HEK293 (cell line): ENCODE measurements around the gene NFIB.
A peak's percentile ranks its signal among the peaks of the same experiment; 100 is the strongest.

Experiments
- CTCF ChIA-PET: fragments of 350-600 bp; formaldehyde crosslinking; extraction: SDS; loops from one replicate; lab custom pipeline; 2021; ENCODE audit warnings: antibody characterized with exemption; lab: Yijun Ruan, JAX
- POLR2A ChIA-PET: fragments of 300-600 bp; formaldehyde crosslinking; extraction: SDS; loops from one replicate; lab custom pipeline; 2020; ENCODE audit warnings: antibody characterized with exemption, inconsistent platforms; lab: Yijun Ruan, JAX
- H3K27ac ChIP-seq: fragments of 200-500 bp; sonication (Bioruptor generic); 2 replicates; pipeline ENCODE4 v1.5.1; 2014; ENCODE audit warnings: low read depth, low read length, control low read depth, inconsistent platforms; ENCODE audit errors: extremely low read depth
- H3K36me3 ChIP-seq, 2 experiments: fragments of 200-500 bp in 1 of 2; sonication (Bioruptor generic) in 1 of 2; 1 replicate in 1 of 2; 2 replicates in 1 of 2; pipeline ENCODE4 v1.5.1; 2014 to 2017; ENCODE audit warnings: inconsistent platforms in 2 of 2, low read length in 2 of 2; ENCODE audit not compliant: control insufficient read depth in 2 of 2, insufficient read depth in 1 of 2
- H3K4me1 ChIP-seq: fragments of 200-500 bp; sonication (Bioruptor generic); 2 replicates; pipeline ENCODE4 v1.5.1; 2014; ENCODE audit warnings: mild to moderate bottlenecking, low read length, inconsistent platforms; ENCODE audit not compliant: control insufficient read depth, insufficient read depth
- H3K4me3 ChIP-seq: 2 replicates; pipeline ENCODE4 v1.5.1; 2011; ENCODE audit warnings: low read depth, mild to moderate bottlenecking, control low read depth, low read length, moderate library complexity
- H3K9me3 ChIP-seq: fragments of 200-500 bp; sonication (Bioruptor generic); 2 replicates; pipeline ENCODE4 v1.5.1; 2014; ENCODE audit warnings: low read depth, low read length, inconsistent platforms; ENCODE audit not compliant: control insufficient read depth, insufficient read depth
- SP7 ChIP-seq: fragments of 450-650 bp; formaldehyde crosslinking; IDR thresholded peaks from 2 replicates; pipeline ENCODE4 v1.5.1; 2016; ENCODE audit warnings: missing biosample characterization, missing genetic modification characterization
- ZBTB20 ChIP-seq: fragments of 450-650 bp; formaldehyde crosslinking; IDR thresholded peaks from 2 replicates; pipeline ENCODE4 v1.5.1; 2016; ENCODE audit warnings: missing biosample characterization, missing genetic modification characterization
- ZNF112 ChIP-seq: fragments of 450-650 bp; formaldehyde crosslinking; IDR thresholded peaks from 2 replicates; pipeline ENCODE4 v1.5.0; 2017; ENCODE audit warnings: missing biosample characterization, missing genetic modification characterization
- ZNF239 ChIP-seq: fragments of 450-650 bp; formaldehyde crosslinking; IDR thresholded peaks from 2 replicates; pipeline ENCODE4 v1.5.1; 2016; ENCODE audit warnings: missing biosample characterization, missing genetic modification characterization
- ZNF341 ChIP-seq: fragments of 450-650 bp; formaldehyde crosslinking; IDR thresholded peaks from 2 replicates; pipeline ENCODE4; 2016; ENCODE audit warnings: low read depth, missing biosample characterization, missing genetic modification characterization
- ZNF510 ChIP-seq: fragments of 450-650 bp; formaldehyde crosslinking; IDR thresholded peaks from 2 replicates; pipeline ENCODE4 v1.5.1; 2018; ENCODE audit warnings: mild to moderate bottlenecking, missing genetic modification characterization, missing biosample characterization; ENCODE audit not compliant: insufficient replicate concordance
- ZNF610 ChIP-seq: fragments of 450-650 bp; formaldehyde crosslinking; IDR thresholded peaks from 2 replicates; pipeline ENCODE4 v1.5.1; 2016; ENCODE audit warnings: missing biosample characterization, missing genetic modification characterization, borderline replicate concordance
- ZNF677 ChIP-seq: fragments of 450-650 bp; IDR thresholded peaks from 2 replicates; pipeline ENCODE4 v1.5.0; 2018; ENCODE audit warnings: missing biosample characterization, mild to moderate bottlenecking, missing genetic modification characterization, moderate library complexity
- TF ChIP-seq, protein P1 (sequence below): fragments of 450-650 bp; formaldehyde crosslinking; IDR thresholded peaks from 2 replicates; pipeline ENCODE4 v1.5.1; 2016; ENCODE audit warnings: missing biosample characterization, missing genetic modification characterization
- TF ChIP-seq, protein P2 (sequence below): fragments of 450-650 bp; formaldehyde crosslinking; IDR thresholded peaks from 2 replicates; pipeline ENCODE4 v1.5.1; 2016; ENCODE audit warnings: missing biosample characterization, missing genetic modification characterization
- TF ChIP-seq, protein P3 (sequence below): fragments of 450-650 bp; formaldehyde crosslinking; IDR thresholded peaks from 2 replicates; pipeline ENCODE4 v1.5.1; 2017; ENCODE audit warnings: missing biosample characterization, missing genetic modification characterization
- TF ChIP-seq, protein P4 (sequence below): fragments of 450-650 bp; formaldehyde crosslinking; IDR thresholded peaks from 2 replicates; pipeline ENCODE4 v1.5.1; 2017; ENCODE audit warnings: missing biosample characterization, missing genetic modification characterization
- TF ChIP-seq, protein P5 (sequence below): fragments of 450-650 bp; formaldehyde crosslinking; IDR thresholded peaks from 2 replicates; pipeline ENCODE4 v1.5.1; 2016; ENCODE audit warnings: missing biosample characterization, missing genetic modification characterization
- TF ChIP-seq, protein P6 (sequence below): fragments of 450-650 bp; formaldehyde crosslinking; IDR thresholded peaks from 2 replicates; pipeline ENCODE4 v1.5.1; 2016; ENCODE audit warnings: missing biosample characterization, missing genetic modification characterization
- TF ChIP-seq, protein P7 (sequence below): fragments of 450-650 bp; formaldehyde crosslinking; IDR thresholded peaks from 2 replicates; pipeline ENCODE4 v1.5.1; 2017; ENCODE audit warnings: missing biosample characterization, missing genetic modification characterization

Gene NFIB

DNA sequence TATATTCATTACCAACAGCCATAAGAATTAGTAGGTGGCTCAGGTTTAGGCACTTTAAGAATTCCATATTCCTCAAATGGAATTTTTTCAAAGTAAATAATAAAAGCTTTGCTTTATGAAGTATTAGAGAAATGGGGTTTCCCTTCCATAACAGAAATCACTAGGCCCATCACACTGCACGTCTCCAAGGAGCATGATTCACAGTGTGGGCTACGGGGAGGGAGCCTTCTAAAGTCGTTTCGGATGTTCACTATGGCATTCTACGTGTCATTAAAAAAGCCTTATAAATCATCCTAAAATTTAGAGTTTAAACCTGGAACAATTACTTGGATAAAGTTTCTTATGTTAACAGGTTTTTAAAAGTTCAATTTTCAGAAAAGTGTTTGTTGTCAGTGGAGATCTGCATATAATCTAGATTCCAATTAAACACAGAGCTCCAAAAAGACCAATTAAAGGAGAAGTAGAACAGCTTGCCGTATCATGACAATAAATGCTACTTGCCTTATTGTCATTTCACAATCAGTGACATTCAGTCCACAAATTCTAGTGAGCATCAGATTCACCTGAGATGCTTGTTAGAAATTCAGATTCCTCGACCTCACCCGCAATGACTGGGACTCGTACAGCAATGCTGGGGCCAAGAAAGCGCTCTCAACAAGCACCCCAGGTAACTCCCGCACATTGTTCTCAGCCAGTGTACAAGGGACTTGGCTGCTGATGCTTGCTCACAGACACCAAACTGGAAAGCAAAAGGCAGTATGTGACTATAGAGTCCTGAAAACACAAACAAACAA, 115.7 kb downstream of the NFIB start:
- H3K27ac ChIP-seq: no peak overlapping the region
- H3K36me3 ChIP-seq: no peaks in the 10 kb centered on the region
- POLR2A ChIA-PET: no interaction called here
- H3K9me3 ChIP-seq: no peaks in the 10 kb centered on the region
- TF ChIP-seq ZNF341 (tag by site-specific recombination): no peak
- TF ChIP-seq, protein P1, sequence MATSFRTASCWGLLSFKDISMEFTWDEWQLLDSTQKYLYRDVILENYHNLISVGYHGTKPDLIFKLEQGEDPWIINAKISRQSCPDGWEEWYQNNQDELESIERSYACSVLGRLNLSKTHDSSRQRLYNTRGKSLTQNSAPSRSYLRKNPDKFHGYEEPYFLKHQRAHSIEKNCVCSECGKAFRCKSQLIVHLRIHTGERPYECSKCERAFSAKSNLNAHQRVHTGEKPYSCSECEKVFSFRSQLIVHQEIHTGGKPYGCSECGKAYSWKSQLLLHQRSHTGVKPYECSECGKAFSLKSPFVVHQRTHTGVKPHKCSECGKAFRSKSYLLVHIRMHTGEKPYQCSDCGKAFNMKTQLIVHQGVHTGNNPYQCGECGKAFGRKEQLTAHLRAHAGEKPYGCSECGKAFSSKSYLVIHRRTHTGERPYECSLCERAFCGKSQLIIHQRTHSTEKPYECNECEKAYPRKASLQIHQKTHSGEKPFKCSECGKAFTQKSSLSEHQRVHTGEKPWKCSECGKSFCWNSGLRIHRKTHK (tag by site-specific recombination): no peak
- TF ChIP-seq ZBTB20: peak; percentile 76
- TF ChIP-seq, protein P2, sequence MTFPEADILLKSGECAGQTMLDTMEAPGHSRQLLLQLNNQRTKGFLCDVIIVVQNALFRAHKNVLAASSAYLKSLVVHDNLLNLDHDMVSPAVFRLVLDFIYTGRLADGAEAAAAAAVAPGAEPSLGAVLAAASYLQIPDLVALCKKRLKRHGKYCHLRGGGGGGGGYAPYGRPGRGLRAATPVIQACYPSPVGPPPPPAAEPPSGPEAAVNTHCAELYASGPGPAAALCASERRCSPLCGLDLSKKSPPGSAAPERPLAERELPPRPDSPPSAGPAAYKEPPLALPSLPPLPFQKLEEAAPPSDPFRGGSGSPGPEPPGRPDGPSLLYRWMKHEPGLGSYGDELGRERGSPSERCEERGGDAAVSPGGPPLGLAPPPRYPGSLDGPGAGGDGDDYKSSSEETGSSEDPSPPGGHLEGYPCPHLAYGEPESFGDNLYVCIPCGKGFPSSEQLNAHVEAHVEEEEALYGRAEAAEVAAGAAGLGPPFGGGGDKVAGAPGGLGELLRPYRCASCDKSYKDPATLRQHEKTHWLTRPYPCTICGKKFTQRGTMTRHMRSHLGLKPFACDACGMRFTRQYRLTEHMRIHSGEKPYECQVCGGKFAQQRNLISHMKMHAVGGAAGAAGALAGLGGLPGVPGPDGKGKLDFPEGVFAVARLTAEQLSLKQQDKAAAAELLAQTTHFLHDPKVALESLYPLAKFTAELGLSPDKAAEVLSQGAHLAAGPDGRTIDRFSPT (tag by site-specific recombination): no peak
- CTCF ChIA-PET: interaction anchor here (0.6 to 1.5 kb wide), 3 partner anchors 53 to 999 kb away, joined by 3 to 4 read pairs (median 3); no protein-coding TSS in a partner anchor
- H3K4me1 ChIP-seq: peaks cover 25% of the 10 kb centered on the region
- H3K4me3 ChIP-seq: no peak overlapping the region

DNA sequence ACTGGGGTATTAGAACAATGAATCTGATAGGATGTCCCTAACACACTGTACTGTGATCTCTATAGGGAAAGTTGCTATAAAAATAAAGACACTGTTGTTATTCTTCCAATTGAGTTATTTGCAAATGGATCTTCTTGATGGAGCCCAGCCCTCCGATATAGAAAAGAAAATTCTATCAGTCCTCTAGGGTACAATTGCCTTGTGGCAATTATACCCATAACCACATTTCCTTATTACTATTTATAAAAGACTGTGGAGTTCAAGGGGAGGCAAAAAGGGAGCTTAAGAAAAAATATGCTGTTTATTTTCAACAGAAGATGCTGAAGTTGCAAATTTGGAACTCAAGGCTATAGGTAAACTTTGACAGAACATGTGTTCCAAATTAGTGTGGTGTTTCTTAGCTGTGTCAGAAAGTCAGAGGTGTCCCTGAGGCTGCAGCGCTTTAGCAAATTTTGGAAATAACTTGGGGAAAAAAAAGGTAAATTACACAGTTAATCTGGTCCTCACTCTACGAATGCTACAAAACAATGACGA, 116.5 kb downstream of the NFIB start:
- no peak overlapping the region for H3K4me3 ChIP-seq
- TF ChIP-seq ZNF510: no peak
- TF ChIP-seq, protein P3, sequence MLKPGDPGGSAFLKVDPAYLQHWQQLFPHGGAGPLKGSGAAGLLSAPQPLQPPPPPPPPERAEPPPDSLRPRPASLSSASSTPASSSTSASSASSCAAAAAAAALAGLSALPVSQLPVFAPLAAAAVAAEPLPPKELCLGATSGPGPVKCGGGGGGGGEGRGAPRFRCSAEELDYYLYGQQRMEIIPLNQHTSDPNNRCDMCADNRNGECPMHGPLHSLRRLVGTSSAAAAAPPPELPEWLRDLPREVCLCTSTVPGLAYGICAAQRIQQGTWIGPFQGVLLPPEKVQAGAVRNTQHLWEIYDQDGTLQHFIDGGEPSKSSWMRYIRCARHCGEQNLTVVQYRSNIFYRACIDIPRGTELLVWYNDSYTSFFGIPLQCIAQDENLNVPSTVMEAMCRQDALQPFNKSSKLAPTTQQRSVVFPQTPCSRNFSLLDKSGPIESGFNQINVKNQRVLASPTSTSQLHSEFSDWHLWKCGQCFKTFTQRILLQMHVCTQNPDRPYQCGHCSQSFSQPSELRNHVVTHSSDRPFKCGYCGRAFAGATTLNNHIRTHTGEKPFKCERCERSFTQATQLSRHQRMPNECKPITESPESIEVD: 0 out of 2 replicates have a peak, but pooled peaks have one; percentile 6
- peaks cover 21% of the 10 kb centered on the region for H3K4me1 ChIP-seq
- ChIA-PET POLR2A (interaction anchor here (1.0 kb wide), 1 partner anchor 8 kb away, joined by 3 read pairs; no protein-coding TSS in a partner anchor), CTCF (no interaction called here)
- no peak overlapping the region for H3K27ac ChIP-seq
- no peaks in the 10 kb centered on the region for H3K36me3 ChIP-seq
- no peaks in the 10 kb centered on the region for H3K9me3 ChIP-seq

DNA sequence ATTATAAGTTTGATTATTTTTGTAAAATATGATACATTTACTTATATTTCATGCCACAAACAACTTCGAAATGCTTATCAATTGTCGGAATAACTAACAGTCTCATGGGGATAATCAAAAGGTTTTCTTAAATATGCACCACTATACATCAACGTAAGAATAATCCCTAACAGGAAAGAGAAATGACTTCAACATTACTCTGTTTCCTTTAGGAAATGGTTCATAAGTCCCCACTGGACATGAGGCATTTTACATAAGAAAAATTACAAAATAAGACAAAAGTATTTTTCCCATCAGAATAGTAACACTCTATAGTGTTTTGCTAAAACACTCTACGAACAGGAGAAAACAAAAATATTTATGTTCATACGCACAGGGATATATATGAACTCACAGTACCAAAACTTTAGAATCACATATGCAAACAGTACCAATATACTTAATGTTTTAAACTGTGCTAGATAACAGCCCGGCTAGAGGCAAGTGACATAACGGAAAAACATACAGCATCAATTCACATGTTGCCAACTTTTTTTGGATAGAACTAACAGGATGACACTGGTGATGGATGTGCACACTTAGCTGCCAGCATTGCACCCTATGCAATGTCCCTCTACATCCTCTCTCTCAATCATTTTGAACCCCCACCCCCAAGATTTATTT, 120.5 kb downstream of the NFIB start:
- ChIA-PET CTCF (no interaction called here), POLR2A (no interaction called here)
- H3K36me3 ChIP-seq: no peaks in the 10 kb centered on the region
- H3K4me1 ChIP-seq: peaks cover 12% of the 10 kb centered on the region
- H3K9me3 ChIP-seq: no peaks in the 10 kb centered on the region
- no peak overlapping the region for H3K27ac ChIP-seq
- no peak overlapping the region for H3K4me3 ChIP-seq
- TF ChIP-seq, protein P4, sequence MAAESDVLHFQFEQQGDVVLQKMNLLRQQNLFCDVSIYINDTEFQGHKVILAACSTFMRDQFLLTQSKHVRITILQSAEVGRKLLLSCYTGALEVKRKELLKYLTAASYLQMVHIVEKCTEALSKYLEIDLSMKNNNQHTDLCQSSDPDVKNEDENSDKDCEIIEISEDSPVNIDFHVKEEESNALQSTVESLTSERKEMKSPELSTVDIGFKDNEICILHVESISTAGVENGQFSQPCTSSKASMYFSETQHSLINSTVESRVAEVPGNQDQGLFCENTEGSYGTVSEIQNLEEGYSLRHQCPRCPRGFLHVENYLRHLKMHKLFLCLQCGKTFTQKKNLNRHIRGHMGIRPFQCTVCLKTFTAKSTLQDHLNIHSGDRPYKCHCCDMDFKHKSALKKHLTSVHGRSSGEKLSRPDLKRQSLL (tag by site-specific recombination): no peak
- TF ChIP-seq ZNF610 (tag by site-specific recombination) (no peak), SP7 (no peak), ZNF112 (no peak), ZNF677 (tag by site-specific recombination) (no peak), ZNF239 (tag by site-specific recombination) (no peak)
- TF ChIP-seq, protein P5, sequence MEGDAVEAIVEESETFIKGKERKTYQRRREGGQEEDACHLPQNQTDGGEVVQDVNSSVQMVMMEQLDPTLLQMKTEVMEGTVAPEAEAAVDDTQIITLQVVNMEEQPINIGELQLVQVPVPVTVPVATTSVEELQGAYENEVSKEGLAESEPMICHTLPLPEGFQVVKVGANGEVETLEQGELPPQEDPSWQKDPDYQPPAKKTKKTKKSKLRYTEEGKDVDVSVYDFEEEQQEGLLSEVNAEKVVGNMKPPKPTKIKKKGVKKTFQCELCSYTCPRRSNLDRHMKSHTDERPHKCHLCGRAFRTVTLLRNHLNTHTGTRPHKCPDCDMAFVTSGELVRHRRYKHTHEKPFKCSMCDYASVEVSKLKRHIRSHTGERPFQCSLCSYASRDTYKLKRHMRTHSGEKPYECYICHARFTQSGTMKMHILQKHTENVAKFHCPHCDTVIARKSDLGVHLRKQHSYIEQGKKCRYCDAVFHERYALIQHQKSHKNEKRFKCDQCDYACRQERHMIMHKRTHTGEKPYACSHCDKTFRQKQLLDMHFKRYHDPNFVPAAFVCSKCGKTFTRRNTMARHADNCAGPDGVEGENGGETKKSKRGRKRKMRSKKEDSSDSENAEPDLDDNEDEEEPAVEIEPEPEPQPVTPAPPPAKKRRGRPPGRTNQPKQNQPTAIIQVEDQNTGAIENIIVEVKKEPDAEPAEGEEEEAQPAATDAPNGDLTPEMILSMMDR (tag by site-specific recombination): no peak
- TF ChIP-seq, protein P6, sequence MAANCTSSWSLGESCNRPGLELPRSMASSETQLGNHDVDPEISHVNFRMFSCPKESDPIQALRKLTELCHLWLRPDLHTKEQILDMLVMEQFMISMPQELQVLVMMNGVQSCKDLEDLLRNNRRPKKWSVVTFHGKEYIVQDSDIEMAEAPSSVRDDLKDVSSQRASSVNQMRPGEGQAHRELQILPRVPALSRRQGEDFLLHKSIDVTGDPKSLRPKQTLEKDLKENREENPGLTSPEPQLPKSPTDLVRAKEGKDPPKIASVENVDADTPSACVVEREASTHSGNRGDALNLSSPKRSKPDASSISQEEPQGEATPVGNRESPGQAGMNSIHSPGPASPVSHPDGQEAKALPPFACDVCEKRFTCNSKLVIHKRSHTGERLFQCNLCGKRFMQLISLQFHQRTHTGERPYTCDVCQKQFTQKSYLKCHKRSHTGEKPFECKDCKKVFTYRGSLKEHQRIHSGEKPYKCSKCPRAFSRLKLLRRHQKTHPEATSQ: no peak
- TF ChIP-seq, protein P7, sequence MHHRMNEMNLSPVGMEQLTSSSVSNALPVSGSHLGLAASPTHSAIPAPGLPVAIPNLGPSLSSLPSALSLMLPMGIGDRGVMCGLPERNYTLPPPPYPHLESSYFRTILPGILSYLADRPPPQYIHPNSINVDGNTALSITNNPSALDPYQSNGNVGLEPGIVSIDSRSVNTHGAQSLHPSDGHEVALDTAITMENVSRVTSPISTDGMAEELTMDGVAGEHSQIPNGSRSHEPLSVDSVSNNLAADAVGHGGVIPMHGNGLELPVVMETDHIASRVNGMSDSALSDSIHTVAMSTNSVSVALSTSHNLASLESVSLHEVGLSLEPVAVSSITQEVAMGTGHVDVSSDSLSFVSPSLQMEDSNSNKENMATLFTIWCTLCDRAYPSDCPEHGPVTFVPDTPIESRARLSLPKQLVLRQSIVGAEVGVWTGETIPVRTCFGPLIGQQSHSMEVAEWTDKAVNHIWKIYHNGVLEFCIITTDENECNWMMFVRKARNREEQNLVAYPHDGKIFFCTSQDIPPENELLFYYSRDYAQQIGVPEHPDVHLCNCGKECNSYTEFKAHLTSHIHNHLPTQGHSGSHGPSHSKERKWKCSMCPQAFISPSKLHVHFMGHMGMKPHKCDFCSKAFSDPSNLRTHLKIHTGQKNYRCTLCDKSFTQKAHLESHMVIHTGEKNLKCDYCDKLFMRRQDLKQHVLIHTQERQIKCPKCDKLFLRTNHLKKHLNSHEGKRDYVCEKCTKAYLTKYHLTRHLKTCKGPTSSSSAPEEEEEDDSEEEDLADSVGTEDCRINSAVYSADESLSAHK: no peak
